Esophagus squamous epithelium (tissue), 5 donors: ENCODE measurements around the gene GALNT10. TPM values are rescaled to one million over a fixed set of nuclear protein-coding genes. Genes with fewer than 3 reads are reported as not detected.

Experiments used
- DNase-seq: peaks from one replicate; lab custom pipeline; 2025; lab: John Stamatoyannopoulos, UW
- H3K27ac ChIP-seq, 4 donors: fragments of 200-600 bp; sonication (generic); one replicate each; pipeline ENCODE4 v1.5.1; 2016 to 2019; ENCODE audit warnings: mild to moderate bottlenecking in 1 of 4
- H3K27me3 ChIP-seq, 4 donors: fragments of 200-600 bp; sonication (generic); 1 replicate in 3 of 4; 2 replicates in 1 of 4; pipeline versions ENCODE4 v1.5.1 to v1.6.0; 2017 to 2021; ENCODE audit warnings: antibody characterized with exemption in 1 of 4
- H3K36me3 ChIP-seq, 3 donors: fragments of 200-600 bp; sonication (generic); one replicate each; pipeline ENCODE4 v1.5.1; 2016 to 2019
- H3K4me1 ChIP-seq, 3 donors: fragments of 200-600 bp; sonication (generic); one replicate each; pipeline ENCODE4 v1.5.1; 2017 to 2019
- H3K4me3 ChIP-seq, 4 donors: fragments of 200-600 bp; sonication (generic); 1 replicate in 3 of 4; 2 replicates in 1 of 4; pipeline ENCODE4 v1.5.1; 2016 to 2019; ENCODE audit warnings: mild to moderate bottlenecking in 2 of 4, moderate library complexity in 1 of 4
- H3K9me3 ChIP-seq, 3 donors: fragments of 200-600 bp; sonication (generic); one replicate each; pipeline ENCODE4 v1.5.1; 2016 to 2019
- CTCF ChIP-seq, 6 experiments: fragments of 450-650 bp in 4 of 6; fragments of 200-600 bp in 2 of 6; sonication (generic) in 2 of 6; IDR thresholded peaks; one replicate each; pipeline ENCODE4 v1.5.1; 2016 to 2019; ENCODE audit warnings: antibody characterized with exemption in 6 of 6, mild to moderate bottlenecking in 4 of 6, moderate library complexity in 4 of 6
- POLR2A ChIP-seq, 4 donors: fragments of 450-650 bp; IDR thresholded peaks; one replicate each; pipeline ENCODE4 v1.6.1; 2017; ENCODE audit warnings: antibody characterized with exemption in 4 of 4, mild to moderate bottlenecking in 4 of 4, moderate library complexity in 3 of 4
- WGBS, 2 donors: methylation state at CpG; one replicate each; pipeline ENCODE4 v1.1.5; 2018; 5-methylcytosine and 5-hydroxymethylcytosine counted together
- intact Hi-C: fragments of 100-400 bp; cut with DNase I; formaldehyde crosslinking; loops from one replicate; pipeline ENCODE4 v1.15.0; 2022
- total RNA-seq, 4 donors: library from RNA; depleted of rRNA; stranded (reverse); fragments of >200 nt; gene quantifications; one replicate each; pipeline ENCODE4 v1.1.0, GENCODE V29; 2016
- donor health status: DM: yes; HTN: yes; CAD: no.

GALNT10 gene
- total RNA-seq, 4 donors from 2014 or later, result 3.6 to 47.2 (median 9.0) TPM

GRCh38 chr5:154207204-154207603 is 16.7 kb downstream of the GALNT10 start:
- Histone ChIP-seq H3K27ac (no peak overlapping the region), H3K27me3 (peaks cover 0 to 23% (median 0%) of the 10 kb centered on the region in 4 donors), H3K36me3 (no peaks in the 10 kb centered on the region), H3K4me3 (no peak overlapping the region), H3K4me1 (peaks cover 5 to 11% (median 6%) of the 10 kb centered on the region in 3 donors), H3K9me3 (no peaks in the 10 kb centered on the region)
- TF ChIP-seq POLR2A (IDR thresholded peaks at IDR 0.05), result no peak
- TF ChIP-seq CTCF (IDR thresholded peaks at IDR 0.05), result no peak
- WGBS, 2 donors, result 71 to 83% methylated on average over 4 of the region's 4 CpGs
- intact Hi-C loops, result no loop called here
- DNase-seq, result no peak

DNA sequence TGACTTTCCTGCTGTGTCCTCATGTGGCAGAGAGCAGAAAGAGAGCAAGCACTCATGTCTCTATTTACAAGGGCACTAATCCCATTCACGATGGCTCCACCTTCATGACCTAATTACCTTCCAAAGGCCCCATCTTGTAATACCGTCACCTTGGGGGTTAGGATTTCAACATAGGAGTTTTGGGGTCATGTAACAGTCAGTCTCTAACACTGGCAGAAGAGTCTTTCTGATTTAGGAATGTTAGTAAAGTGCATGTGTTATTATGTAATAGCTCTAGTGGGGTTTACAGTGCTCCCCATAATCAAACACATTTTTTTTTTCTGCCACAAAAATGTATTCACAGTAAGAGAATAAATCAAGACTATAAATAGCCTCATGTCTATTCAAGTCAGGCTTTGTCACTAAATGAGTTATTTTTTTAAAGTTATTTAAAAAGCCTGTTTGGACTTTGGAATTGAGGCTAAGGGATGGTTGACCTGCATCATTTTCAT is 19.1 kb downstream of the GALNT10 start:
- H3K4me1 ChIP-seq, result peaks cover 0 to 4% (median 1%) of the 10 kb centered on the region in 3 donors
- H3K36me3 ChIP-seq, result no peaks in the 10 kb centered on the region
- H3K27ac ChIP-seq, result no peak overlapping the region
- H3K27me3 ChIP-seq, result peaks cover 0 to 7% (median 0%) of the 10 kb centered on the region in 4 donors
- H3K4me3 ChIP-seq, result no peak overlapping the region
- WGBS, 2 donors, result 61 to 95% methylated on average over 2 of the region's 2 CpGs
- no peak for DNase-seq
- intact Hi-C loops, result no loop called here
- H3K9me3 ChIP-seq, result no peaks in the 10 kb centered on the region
- TF ChIP-seq POLR2A (IDR thresholded peaks at IDR 0.05), result no peak

DNA sequence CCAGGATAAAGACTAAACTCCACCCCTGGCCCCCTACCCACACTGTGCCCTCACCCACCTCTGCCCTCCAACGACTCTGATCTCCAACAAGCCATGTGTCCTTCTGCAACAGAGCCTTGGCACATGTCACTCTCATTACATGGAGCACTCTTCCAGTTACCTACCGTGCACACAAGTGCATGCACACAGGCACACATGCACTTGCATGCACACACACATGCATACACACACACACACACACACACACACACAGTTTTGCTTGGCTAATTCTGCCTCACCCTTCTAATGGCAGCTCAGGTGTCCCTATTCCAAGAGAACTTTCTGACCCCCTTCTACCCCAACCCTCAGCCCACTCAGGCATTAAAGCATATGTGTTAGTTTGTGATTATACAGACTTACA is 19.6 kb downstream of the GALNT10 start:
- Histone ChIP-seq H3K9me3 (no peaks in the 10 kb centered on the region), H3K4me3 (no peak overlapping the region), H3K36me3 (no peaks in the 10 kb centered on the region), H3K4me1 (peaks cover 0 to 9% (median 6%) of the 10 kb centered on the region in 3 donors), H3K27me3 (peaks cover 0 to 5% (median 0%) of the 10 kb centered on the region in 4 donors), H3K27ac (no peak overlapping the region)
- TF ChIP-seq POLR2A (IDR thresholded peaks at IDR 0.05) (no peak), CTCF (IDR thresholded peaks at IDR 0.05) (no peak)
- intact Hi-C loops, result no loop called here
- 76 to 82% methylated on average over 2 of the region's 2 CpGs for WGBS, 2 donors
- no peak for DNase-seq

GRCh38 chr5:154211641-154212390 is 21.3 kb downstream of the GALNT10 start:
- Histone ChIP-seq H3K36me3 (no peaks in the 10 kb centered on the region), H3K4me1 (peaks cover 0 to 22% (median 18%) of the 10 kb centered on the region in 3 donors), H3K4me3 (no peak overlapping the region), H3K9me3 (no peaks in the 10 kb centered on the region), H3K27me3 (no peaks in the 10 kb centered on the region), H3K27ac (no peak overlapping the region)
- WGBS, 2 donors, result 87 to 100% methylated on average over 4 to 7 of the region's 7 CpGs
- no peak for DNase-seq
- intact Hi-C loops, result no loop called here
- no peak for TF ChIP-seq CTCF (IDR thresholded peaks at IDR 0.05)
- TF ChIP-seq POLR2A (IDR thresholded peaks at IDR 0.05), result no peak

- WGBS, 2 donors, result 89 to 100% methylated on average over 1 to 4 of the region's 4 CpGs
- Histone ChIP-seq H3K4me3 (no peak overlapping the region), H3K9me3 (no peaks in the 10 kb centered on the region), H3K36me3 (no peaks in the 10 kb centered on the region), H3K27ac (no peak overlapping the region), H3K4me1 (peaks cover 0 to 22% (median 18%) of the 10 kb centered on the region in 3 donors), H3K27me3 (no peaks in the 10 kb centered on the region)
- no peak for TF ChIP-seq POLR2A (IDR thresholded peaks at IDR 0.05)
- TF ChIP-seq CTCF (IDR thresholded peaks at IDR 0.05), result no peak
- no peak for DNase-seq
- intact Hi-C loops, result no loop called here
These were observed 23.1 kb downstream of the GALNT10 start for GRCh38 chr5:154213592-154213991.
